HFF-Myc (cell line): Measurements from ENCODE around the gene KCNH5.

Experiments used
- DNase-seq: peaks from one replicate; pipeline ENCODE4 v3.0.0-alpha.2; 2011; ENCODE audit warnings: low read depth; ENCODE audit errors: extremely low read depth
- H3K4me3 ChIP-seq: replicated peaks from 2 replicates; pipeline ENCODE4 v1.5.1; 2011; ENCODE audit warnings: low read depth, mild to moderate bottlenecking, control low read depth, low read length
- CTCF ChIP-seq: IDR thresholded peaks from 2 replicates; pipeline ENCODE4 v1.5.1; 2012; ENCODE audit warnings: mild to moderate bottlenecking, low read depth, low read length, control low read depth; ENCODE audit errors: missing control alignments

Gene KCNH5

GRCh38 chr14:63045234-63045611 lies at the start of gene KCNH5:
Gene KCNH5, minus strand, starts transcription at chr14:63045458. Its CDS starts 272 bp downstream, at chr14:63045186.
- H3K4me3 ChIP-seq, result peak within 1 kb of the TSS; percentile 7; the same call in 1 of the 2 replicates
- no peak for DNase-seq
- TF ChIP-seq CTCF, result no peak

GRCh38 chr14:63091394-63091996 lies 46.2 kb upstream of the KCNH5 start:
- DNase-seq, result no peak
- no peak for TF ChIP-seq CTCF
- H3K4me3 ChIP-seq, result no peak overlapping the region

- DNase-seq, result no peak
- no peak for TF ChIP-seq CTCF
- no peak overlapping the region for H3K4me3 ChIP-seq
Measured at GRCh38 chr14:63088865-63089264, 43.6 kb upstream of the KCNH5 start.

GRCh38 chr14:63078569-63078968 lies 33.3 kb upstream of the KCNH5 start:
- TF ChIP-seq CTCF, result no peak
- no peak for DNase-seq
- H3K4me3 ChIP-seq, result no peak overlapping the region

- no peak for TF ChIP-seq CTCF
- DNase-seq, result no peak
- no peak overlapping the region for H3K4me3 ChIP-seq
Measured at GRCh38 chr14:63076488-63076887, 31.2 kb upstream of the KCNH5 start.

GRCh38 chr14:63055631-63056030 lies 10.4 kb upstream of the KCNH5 start:
- no peak for DNase-seq
- TF ChIP-seq CTCF, result no peak
- no peak overlapping the region for H3K4me3 ChIP-seq

GRCh38 chr14:63051992-63052391 lies 6.7 kb upstream of the KCNH5 start:
- TF ChIP-seq CTCF, result no peak
- DNase-seq, result no peak
- no peak overlapping the region for H3K4me3 ChIP-seq
